ENCODE measurements around the gene IL36A.

DNA sequence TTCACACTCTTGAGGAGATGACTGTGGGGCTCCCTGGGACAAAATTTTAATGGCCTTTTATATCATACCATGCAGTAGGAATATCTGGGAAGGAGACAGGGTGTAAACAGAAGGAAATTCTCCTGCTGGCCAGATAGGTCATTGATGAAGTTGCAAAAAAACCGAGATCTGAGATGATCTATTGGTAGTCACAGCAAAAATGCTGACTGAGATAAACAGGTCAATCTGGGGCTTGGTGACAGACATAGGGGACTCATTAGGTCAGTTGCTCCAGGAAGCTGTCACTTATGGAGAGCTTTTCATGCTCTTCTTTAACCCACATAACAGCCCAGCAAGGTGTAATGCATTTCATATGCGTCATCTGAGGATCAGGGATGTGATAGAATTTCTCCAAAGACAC lies 2.6 kb upstream of the IL36A start:
- TF ChIP-seq, protein P1, sequence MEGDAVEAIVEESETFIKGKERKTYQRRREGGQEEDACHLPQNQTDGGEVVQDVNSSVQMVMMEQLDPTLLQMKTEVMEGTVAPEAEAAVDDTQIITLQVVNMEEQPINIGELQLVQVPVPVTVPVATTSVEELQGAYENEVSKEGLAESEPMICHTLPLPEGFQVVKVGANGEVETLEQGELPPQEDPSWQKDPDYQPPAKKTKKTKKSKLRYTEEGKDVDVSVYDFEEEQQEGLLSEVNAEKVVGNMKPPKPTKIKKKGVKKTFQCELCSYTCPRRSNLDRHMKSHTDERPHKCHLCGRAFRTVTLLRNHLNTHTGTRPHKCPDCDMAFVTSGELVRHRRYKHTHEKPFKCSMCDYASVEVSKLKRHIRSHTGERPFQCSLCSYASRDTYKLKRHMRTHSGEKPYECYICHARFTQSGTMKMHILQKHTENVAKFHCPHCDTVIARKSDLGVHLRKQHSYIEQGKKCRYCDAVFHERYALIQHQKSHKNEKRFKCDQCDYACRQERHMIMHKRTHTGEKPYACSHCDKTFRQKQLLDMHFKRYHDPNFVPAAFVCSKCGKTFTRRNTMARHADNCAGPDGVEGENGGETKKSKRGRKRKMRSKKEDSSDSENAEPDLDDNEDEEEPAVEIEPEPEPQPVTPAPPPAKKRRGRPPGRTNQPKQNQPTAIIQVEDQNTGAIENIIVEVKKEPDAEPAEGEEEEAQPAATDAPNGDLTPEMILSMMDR (conservative IDR thresholded peaks at IDR 0.05; ENCODE audit: low read length) = no peak
- TF ChIP-seq EZH2phosphoT487 (IDR thresholded peaks at IDR 0.05; ENCODE audit: borderline replicate concordance, low read depth, low read length) = no peak
